ENCODE results near the gene SASH1.

GRCh38 chr6:148487461-148487860, 144.8 kb downstream of the SASH1 start:
- TF ChIP-seq CTCF (IDR thresholded peaks at IDR 0.05; ENCODE audit: borderline replicate concordance, extremely low read depth, low read length, poor library complexity, severe bottlenecking) (no peak), EZH2 (IDR thresholded peaks at IDR 0.05; ENCODE audit: borderline replicate concordance, low read depth, low read length, severe bottlenecking) (no peak)
